Erythroblast (primary cell): ENCODE measurements around the gene FAM135A.

Experiments
- GATA1 ChIP-seq: IDR thresholded peaks from 2 replicates; pipeline ENCODE4 v1.6.1; 2011; ENCODE audit warnings: low read depth, mild to moderate bottlenecking, control low read depth, low read length, moderate library complexity
- POLR2A ChIP-seq: IDR thresholded peaks from 2 replicates; pipeline ENCODE4 v1.6.1; 2011; ENCODE audit warnings: mild to moderate bottlenecking, low read length

DNA sequence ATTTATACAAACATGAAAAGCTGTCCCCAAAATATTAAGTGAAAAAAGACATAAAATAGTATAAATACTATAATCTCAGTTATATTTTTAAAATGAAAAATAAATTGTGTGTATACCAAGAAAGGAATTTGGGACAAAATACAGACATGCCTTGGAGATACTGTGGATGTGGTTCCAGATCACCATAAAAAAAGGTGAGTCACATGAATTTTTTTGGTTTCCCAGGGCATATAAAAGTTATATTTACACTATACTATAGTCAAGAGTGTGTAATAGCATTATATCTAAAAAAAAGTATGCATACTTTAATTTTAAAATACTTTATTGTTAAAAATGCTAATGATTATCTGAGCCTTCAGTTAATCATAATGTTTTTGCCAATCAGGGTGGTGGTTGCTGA, 136.0 kb downstream of the FAM135A start:
- TF ChIP-seq POLR2A (no peak), GATA1 (no peak)
